GM12865 (cell line): ENCODE measurements around the gene DLX4.

Experiments used
- DNase-seq: peaks from one replicate; pipeline ENCODE4 v3.0.0; 2010; ENCODE audit warnings: low read depth
- H3K4me3 ChIP-seq: 2 replicates; pipeline ENCODE4 v1.5.1; 2011; ENCODE audit warnings: mild to moderate bottlenecking, low read depth, low read length, control low read depth
- CTCF ChIP-seq: IDR thresholded peaks from 2 replicates; pipeline ENCODE4 v1.5.1; 2011; ENCODE audit warnings: low read length, control low read depth, low read depth, inconsistent platforms; ENCODE audit not compliant: insufficient read depth; ENCODE audit errors: missing control alignments

The DLX4 gene

GRCh38 chr17:49997773-49998703 lies 29.0 kb downstream of the DLX4 start:
- DNase-seq: peak; percentile 92
- peak; percentile 92 for TF ChIP-seq CTCF
- H3K4me3 ChIP-seq: no peak overlapping the region

- H3K4me3 ChIP-seq: no peak overlapping the region
- no peak for DNase-seq
- TF ChIP-seq CTCF: no peak
These were observed 30.0 kb downstream of the DLX4 start for GRCh38 chr17:49998836-49999511.

DNA sequence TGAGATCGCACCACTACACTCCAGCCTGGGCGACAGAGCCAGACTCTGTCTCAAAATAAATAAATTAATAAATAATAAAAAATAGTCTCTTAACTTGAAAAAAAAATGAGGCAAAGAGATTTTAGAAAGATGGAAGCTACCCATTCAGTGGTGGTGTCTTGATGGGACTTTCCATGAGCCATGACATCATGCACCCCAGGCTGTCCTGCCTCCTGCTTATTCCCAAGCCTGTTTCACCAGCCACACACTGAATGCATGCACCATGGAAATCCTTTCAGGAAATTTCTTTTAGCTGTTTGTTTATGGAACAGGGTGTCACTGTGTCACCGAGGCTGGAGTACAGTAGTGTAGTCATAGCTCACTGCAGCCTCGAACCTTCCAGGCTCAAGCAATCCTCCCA lies 34.9 kb downstream of the DLX4 start:
- DNase-seq: no peak
- H3K4me3 ChIP-seq: no peak overlapping the region
- TF ChIP-seq CTCF: no peak

DNA sequence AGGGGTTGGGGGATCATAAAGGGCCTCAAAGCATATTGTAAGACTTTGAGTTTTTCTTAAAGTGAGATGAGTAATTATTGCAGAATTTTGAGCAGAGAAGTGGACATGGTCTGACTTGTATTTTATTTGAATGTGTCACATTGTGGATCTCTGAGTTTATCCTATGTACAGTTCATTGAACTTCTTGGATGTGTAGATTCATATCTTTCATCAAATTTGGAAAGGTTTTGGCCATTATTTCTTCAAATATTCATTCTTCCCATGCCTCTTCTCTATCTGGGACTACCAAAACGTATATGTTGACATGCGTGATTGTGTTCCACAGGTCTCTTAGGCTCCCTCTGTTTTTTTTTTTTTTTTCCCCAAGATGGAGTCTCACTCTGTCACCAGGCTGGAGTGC lies 40.3 kb downstream of the DLX4 start:
- TF ChIP-seq CTCF: no peak
- DNase-seq: no peak
- no peak overlapping the region for H3K4me3 ChIP-seq

GRCh38 chr17:50013079-50013478 lies 44.1 kb downstream of the DLX4 start:
- DNase-seq: no peak
- no peak overlapping the region for H3K4me3 ChIP-seq
- no peak for TF ChIP-seq CTCF

- no peak for DNase-seq
- no peak overlapping the region for H3K4me3 ChIP-seq
- TF ChIP-seq CTCF: no peak
These were observed 45.6 kb downstream of the DLX4 start for GRCh38 chr17:50014471-50015088.
